HG03442 (cell line): Measurements from ENCODE around the gene C16orf87.
A peak's percentile ranks its signal among the peaks of the same experiment; 100 is the strongest.
"Not testable (repeated sequence)": the region's sequence is repeated elsewhere in the genome, so short reads cannot be mapped to it uniquely, and the experiment has no call there.

ENCODE experiments used
- ATAC-seq: cut with Tn5 transposase; IDR thresholded peaks from one replicate; pipeline ENCODE4 v1.9.1; 2021; ENCODE audit warnings: mild to moderate bottlenecking, moderate library complexity; ENCODE audit not compliant: unreplicated experiment

The C16orf87 gene

DNA sequence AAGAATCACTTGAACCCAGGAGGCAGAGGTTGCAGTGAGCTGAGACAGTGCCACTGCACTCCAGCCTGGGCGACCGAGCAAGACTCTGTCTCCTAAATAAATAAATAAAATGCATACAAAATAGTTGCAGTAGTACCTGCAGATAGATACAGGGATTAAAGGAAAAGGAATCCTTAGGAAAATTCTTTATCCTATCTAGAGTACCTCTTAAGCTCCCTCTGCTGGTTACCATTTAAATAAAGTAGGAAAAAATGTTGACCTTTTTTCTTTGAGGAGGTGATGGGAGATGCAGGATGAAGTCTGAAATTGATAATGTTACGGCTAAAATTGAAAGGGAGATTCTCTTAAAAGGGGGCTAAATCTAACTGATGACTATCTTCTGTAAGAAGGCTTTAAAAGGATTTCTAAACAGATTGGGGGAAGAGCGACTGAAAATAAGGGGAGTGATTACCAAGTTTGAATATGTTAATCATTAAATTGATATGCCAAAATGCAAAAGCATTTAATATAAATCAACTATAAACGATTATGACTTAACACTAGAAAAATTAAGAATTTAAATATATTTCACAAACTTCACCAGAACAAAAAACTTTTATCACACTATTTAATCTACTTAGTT, 29.4 kb downstream of the C16orf87 start:
- ATAC-seq = no peak

- no peak for ATAC-seq
Measured at GRCh38 chr16:46800494-46800893, 30.5 kb downstream of the C16orf87 start.

- no peak for ATAC-seq
Measured at GRCh38 chr16:46797501-46797900, 33.5 kb downstream of the C16orf87 start.

DNA sequence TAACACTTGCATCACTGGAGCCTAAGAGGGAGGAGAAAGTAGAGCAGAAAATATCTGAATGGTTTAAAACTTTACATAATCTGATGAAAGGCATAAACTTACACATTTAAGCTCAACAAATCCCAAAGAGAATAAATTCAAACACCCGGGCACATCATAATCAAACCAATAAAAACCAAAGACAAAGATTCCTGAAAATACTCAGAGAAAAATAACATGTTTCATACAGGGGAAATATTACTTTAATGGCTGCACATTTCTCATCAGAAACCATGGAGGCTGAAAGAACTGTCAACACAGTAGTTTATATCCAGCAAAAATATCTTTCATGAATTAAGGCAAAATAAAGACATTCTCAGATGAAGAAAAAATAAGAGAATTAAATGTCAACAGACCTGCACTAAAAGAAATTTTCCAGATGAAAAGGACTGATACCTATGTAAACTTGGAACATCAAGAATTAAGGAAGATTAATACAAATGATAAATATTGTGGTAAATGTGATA, 34.2 kb downstream of the C16orf87 start:
- ATAC-seq = no peak

DNA sequence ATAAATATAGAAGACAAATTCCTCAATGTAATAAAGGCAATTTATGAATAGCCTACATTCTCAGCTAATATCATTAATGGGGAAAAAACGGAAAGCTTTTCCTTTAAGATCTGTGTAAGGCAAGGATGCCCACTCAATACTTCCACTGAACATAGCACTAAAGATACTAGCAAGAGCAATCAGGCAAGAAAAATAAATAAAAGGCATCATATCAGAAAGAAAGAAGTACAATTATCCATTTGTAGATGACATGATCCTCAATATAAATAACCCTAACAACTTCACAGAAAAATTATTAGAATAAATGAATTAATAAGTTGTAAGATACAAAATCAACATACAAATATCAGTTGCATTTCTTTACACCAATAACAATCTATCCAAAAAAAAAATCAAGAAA, 37.1 kb downstream of the C16orf87 start:
- ATAC-seq = no peak

DNA sequence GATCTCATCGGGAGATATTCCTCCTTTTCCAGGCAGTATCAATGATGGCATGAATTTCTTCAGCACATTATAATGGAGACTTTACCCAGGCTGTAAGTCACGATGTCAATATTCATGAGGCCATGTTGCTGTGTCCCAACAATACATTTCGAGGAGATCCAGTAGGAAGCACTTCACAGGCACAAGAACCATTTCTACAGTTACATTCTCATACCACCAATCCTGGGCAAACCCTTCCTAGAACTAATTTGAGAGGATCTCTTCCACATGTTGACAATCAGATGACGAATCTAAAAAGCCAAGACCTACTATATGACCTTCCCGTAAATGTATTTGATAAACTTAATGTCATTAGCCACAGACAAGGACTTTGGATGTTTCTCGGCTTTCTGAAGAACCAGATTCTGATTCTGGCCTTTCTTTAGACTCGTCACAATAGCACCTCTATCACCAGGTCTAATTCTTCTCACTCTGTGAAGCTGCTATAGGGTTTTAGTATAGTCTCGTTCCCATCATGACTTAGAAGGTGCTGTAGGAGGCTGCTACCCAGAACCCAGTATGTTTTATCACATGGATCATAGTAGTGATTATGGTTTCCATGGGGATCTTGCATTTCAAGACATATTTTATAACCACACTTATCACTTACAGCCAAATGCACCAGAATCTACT, 40.2 kb downstream of the C16orf87 start:
- no peak for ATAC-seq

DNA sequence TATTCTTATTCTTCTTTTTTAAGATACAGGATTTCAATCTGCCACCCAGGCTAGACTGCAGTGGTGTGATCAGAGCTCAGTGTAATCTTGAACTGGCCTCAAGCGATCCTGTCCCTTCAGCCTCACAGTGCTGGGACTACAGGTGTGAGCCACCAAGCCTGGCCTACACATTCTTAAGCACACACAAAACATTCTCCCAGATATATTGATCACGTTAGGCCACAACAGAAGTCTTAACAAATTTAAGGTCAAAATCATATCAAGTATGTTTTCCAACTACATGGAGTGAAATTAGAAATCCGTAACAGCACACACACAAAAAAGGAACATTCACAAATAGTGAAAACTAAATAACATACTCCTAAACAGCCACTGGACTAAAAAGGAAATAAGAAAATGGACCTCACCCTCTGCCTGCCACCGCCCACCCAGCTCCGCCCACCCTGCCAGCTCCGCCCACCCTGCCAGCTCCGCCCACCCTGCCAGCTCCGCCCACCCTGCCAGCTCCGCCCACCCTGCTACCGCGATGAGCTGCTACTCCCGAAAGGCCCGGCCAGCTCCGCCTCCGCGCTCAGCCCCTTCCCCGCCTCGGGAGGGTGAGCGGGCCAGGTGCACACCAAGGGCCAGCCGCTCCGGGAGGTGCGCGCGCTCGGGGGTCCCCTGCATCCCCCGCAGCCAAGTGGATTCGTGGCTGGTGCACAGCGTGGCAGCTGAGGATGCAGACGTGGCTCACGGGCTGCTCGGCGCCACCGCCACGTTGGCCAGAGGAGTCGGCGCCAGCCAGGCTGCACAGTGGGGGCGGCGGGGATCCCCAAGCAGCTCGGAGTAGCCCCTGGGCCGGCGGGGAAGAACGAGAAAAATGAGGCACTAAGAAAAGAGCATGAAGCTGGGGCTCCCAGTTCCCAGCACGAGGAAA, 41.2 kb downstream of the C16orf87 start:
- peak; percentile 84 for ATAC-seq

DNA sequence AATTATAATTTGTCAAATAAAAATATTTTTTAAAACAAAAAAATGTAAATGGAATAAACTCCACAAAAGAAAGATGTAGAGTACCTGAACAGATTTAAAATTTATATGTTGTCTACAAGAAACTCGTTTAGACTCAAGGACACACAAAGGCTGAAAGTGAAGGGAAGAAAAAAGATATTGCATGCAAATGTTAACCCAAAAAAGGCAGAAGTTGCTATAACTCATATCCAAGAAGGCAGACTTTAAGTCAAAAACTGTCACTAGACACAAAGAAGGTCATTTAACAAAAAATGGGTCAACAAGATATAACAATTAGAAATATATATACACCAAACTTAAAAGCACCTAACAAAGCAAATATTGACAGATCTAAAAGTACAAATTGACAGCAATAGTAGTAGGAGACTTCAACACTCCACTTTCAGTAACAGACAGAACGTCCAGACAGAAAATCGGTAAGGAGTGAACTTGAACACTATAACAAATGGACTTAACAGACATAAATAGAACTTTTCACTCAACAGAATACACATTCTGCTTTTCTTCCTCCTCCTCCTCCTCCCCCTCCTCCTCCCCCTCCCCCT, 42.0 kb downstream of the C16orf87 start:
- ATAC-seq = no peak

DNA sequence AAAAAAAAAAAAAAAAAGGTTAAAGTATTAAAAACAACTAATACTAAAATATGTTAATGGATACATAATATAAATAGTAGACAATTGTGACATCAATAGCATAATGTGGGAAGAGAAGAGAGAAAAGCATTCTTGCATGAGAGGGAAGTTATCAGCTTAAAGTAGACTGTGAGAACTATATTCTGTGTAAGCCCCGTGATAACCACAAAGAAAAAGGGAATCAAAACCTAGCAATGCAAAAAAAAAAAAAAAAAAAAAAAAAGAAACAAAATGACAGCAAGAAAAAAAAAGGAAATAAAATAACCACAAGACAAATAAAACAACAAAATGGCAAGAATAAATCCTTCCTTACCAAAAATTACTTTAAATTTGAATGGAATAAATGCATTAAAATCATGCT, 43.1 kb downstream of the C16orf87 start:
- peak; percentile 32 for ATAC-seq

GRCh38 chr16:46785076-46785845, 45.7 kb downstream of the C16orf87 start:
- ATAC-seq = no peak

GRCh38 chr16:46784569-46784968, 46.4 kb downstream of the C16orf87 start:
- ATAC-seq = not testable (repeated sequence)

GRCh38 chr16:46783800-46784199, 47.2 kb downstream of the C16orf87 start:
- no peak for ATAC-seq

- no peak for ATAC-seq
Measured at GRCh38 chr16:46782320-46782719, 48.7 kb downstream of the C16orf87 start.

GRCh38 chr16:46777804-46778203, 53.2 kb downstream of the C16orf87 start:
- no peak for ATAC-seq

- ATAC-seq = peak; percentile 8
Measured at GRCh38 chr16:46775214-46775613, 55.8 kb downstream of the C16orf87 start.

GRCh38 chr16:46774743-46775177, 56.2 kb downstream of the C16orf87 start:
- ATAC-seq = peak; percentile 72

- no peak for ATAC-seq
Measured at GRCh38 chr16:46772463-46772862, 58.5 kb downstream of the C16orf87 start.

GRCh38 chr16:46768809-46769208, 62.2 kb downstream of the C16orf87 start:
- ATAC-seq = no peak

- no peak for ATAC-seq
Measured at GRCh38 chr16:46765050-46765449, 65.9 kb downstream of the C16orf87 start.

GRCh38 chr16:46763147-46763546, 67.8 kb downstream of the C16orf87 start:
- no peak for ATAC-seq
